Stimulated activated CD4-positive, alpha-beta T cell treated with anti-CD3 and anti-CD28 coated beads, Interleukin-2, amount 100 ng/mL, for 24 hours (primary cell): Measurements from ENCODE around the gene MZT1.
"Not testable (repeated sequence)": the region's sequence is repeated elsewhere in the genome, so short reads cannot be mapped to it uniquely, and the experiment has no call there.

ENCODE experiments used
- DNase-seq, 2 donors: peaks; one replicate each; pipeline ENCODE4 v3.0.0-alpha.2; 2020

MZT1 gene, protein sequence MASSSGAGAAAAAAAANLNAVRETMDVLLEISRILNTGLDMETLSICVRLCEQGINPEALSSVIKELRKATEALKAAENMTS

DNA sequence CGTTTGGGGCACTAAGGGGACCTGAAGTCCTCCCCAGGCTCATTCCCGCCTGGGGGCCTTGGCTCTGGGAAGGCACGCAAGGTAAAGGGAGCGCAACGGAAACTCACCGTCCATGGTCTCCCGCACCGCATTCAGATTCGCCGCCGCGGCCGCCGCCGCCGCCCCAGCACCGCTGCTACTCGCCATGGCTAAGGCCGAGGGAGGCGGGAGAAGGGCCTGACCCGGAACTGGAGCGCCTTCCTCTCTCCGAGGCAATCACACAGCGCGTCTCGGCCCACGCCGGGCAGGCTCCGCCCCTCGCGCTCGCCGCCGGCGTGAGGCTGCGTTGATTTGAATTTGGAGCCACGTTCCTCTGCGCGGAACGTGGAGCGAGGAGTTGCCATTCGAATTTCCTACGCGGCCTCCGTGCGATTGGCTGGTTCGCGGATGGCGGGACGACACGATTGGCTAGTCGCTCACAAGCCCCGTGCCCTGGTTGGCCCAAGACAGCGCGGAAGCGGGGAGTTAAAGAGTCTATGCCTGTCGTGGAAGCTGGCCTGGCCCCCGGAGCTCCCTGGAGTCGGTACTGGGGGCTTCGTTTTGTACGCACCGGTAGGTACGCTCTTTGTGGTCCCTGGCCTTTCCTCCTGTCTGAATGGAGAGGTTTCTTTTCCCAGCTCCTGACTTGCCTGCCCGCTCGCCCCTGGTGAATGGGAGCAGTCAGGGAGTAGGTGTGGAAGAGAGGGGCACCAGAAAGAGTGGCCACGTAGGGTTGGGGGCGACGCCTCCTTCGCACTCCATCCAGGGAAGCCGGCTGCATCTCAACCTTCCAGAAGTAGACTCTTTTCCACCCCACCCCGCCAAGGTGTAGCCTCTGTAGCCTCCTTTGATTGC lies at the start of gene MZT1, which contains the start of gene BORA:
Gene MZT1 (minus strand): TSS at position 213 of the 873 bp plus-strand sequence. CDS start 27 bp downstream, at position 186.
Gene BORA (plus strand): TSS at position 507 of the 873 bp plus-strand sequence. CDS start 1,018 bp downstream, outside the sequence.
- peak; percentile 94 to 95 for DNase-seq

DNA sequence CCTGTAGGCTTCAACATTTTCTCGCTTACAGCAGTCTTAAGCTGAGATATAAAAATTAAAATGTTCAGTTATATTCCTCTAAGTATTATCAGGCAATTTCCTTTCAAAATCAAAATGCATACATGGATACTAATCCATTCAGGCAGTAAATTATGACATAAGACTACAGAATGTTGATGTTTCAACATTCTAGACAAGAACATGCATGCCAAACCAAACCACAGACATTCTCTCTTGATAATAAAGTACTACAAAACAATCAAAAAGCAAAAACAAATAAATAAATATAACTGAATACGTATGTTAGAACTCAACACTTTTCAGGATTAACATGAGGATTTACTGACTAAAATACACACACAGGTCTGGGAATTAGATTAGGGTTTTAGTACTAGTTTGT lies 46.6 kb upstream of the MZT1 start:
- DNase-seq: no peak

DNA sequence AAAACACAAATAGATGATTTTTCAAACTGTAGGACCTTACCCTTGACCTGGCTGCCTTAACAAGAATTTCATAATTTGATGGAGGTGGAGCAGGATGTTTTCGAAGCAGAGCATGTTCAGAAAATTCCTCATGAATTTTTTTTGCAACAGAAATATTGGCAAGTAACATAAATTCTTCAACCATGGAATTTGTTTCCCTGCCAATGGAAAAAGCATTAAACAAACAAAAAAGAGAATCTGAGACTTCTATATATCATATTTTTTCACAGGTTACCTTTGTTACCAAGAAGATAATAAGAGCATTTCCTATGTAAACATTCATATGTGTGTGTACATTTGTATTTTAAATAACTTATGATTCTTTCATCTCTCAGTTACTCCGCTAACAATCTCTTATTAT lies 36.0 kb upstream of the MZT1 start:
- DNase-seq: no peak

DNA sequence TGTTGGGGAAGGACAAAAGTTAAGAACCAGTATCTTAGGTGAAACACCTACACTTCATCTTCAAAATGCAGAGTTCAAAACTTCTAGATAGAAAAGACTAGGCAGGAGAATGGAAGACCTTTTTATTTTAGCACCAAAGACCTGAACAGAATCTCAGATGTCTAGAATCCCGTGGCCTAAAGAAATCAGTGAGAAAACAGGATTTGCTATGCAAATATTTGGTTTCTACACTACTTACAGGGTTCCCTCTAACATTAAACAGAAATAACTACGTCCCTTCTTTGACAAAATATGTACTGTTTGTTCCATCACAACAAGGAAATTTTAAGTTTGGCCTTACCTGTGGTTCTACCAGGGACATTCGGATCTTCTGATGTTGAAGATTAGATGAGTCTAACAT lies 32.8 kb upstream of the MZT1 start:
- DNase-seq: no peak

DNA sequence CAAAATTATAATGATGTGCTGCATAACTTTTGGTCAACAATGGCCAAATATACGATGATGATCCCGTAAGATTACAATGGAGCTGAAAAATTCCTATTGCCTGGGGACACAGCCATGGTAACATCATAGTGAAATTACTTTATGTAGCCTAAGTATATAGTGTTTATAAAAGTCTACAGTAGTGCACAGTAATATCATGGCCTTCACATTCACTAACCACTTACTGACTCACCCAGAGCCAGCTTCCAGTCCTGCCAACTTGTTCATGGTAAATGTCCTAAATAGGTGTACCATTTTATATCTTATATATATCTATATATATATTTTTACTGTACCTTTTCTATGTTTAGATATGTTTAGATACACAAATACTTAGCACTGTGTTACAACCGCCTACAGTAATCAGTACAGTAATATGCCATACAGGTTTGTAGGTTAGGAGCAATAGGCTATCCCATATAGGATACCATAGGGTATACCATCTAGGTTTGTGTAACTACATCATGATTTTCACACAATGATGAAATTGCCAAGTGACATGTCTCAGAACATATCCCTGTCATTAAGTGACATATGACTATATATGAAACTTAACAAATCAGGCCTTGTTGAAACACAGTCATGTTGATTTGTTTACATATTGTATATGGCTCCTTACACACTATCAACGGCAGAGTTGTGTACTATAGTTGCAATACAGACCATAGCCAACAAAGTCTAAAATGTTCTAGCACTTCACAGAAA lies 30.5 kb upstream of the MZT1 start:
- DNase-seq: no peak

DNA sequence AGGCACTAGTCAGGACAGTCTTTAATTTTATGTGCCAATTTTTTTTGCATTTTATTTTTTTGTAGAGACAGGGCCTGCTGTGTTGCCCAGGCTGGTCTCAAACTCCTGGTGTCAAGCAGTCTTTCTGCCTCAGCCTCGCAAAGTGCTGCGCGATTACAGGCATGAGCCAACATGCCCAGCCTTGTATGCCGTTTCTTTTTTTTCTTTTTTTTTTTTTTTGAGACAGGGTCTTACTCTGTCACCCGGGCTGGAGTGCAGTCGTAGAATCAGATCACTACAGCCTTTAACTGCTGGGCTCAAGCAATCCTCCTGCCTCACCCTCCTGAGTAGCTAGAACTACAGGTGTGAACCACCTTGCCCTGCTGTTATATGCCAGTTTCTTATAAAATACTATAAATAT lies 26.7 kb upstream of the MZT1 start:
- no peak for DNase-seq

DNA sequence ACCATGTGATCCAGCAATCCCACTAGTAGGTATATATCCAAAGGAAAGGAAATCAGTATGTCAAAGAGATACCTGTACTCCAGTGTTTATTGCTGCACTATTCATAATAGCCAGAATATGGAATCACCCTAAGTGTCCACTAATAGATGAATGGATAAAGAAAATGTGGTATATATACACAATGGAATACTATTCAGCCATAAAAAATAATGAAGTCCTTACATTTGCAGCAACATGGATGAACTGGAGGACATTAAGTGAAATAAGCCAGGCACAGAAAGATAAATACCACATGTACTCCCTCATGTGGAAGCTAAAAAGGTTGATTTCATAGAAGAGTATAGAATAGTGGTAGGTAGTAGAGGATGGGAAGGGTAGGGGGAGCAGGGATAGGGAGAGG lies 23.8 kb upstream of the MZT1 start:
- DNase-seq: no peak

DNA sequence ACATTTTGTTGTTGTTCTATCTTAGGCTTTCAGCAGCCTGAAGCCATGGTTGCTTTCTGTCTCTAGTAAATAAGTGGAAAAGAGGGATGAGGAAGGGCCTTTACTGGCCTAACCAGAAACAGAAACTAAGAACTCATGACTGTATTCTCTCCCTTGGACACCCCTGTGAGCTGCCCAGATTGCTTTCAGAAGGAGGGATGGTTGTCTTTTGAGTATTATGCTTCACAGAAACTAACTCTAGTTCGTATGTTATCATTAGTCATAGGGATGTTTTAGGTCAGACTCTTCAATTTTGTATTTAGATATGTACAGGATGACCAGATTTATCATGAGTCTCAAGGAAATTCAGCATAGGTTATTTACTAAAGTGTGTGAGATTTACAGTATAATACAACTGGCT lies 17.8 kb upstream of the MZT1 start:
- no peak for DNase-seq

DNA sequence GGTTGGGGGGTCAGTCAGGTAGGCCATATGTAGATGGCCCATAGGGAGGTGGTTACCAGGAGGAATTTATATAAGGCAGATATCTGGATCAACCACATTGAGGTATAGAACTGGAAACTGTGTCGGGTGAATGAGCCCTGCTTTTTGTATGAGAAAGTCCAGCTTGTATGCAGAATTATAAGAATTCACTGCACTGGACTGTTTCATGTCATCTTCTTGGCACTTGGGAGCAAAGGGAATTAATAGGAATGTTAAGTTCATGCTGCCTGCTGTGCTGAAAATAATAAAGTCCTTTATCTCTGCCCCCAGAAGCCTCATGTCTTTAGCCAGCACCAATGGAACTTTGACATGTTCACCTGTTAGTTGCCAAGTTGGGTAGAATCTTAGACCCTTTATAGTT lies 12.6 kb upstream of the MZT1 start:
- no peak for DNase-seq

DNA sequence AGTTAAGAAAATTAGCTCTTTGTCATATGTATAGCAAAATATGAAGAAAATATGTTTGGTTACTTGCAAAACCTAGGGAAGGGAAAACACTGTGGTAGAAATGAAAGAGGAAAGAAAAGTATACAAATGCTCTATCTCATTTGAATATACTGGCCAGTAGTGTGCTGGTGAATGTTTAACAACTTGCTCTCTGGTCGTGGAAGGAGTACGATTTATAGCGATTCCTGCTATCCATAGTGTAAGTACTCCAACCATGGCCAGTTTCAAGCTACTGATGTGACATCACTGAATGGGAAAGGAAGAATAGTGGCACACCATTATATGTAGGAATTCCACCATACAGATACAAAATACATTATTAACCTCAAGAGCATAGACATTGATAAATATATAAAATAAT lies 9.6 kb upstream of the MZT1 start:
- DNase-seq: no peak

DNA sequence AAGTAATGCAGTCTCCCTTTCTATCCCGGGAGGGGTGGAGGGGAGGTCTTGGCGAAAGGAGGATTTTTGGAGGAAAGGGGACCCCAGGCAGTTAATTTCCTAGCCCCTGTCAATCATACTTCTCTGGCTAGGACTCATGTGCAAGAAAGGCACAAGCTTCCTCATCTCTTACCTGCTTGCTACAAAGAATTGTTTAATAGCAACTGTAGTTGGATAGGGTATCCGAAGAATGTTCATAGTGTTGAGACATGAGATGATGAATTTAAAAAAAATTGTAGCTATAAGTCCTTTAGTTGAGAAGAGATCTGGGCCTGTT lies 819 bp upstream of the MZT1 start:
- DNase-seq: no peak

DNA sequence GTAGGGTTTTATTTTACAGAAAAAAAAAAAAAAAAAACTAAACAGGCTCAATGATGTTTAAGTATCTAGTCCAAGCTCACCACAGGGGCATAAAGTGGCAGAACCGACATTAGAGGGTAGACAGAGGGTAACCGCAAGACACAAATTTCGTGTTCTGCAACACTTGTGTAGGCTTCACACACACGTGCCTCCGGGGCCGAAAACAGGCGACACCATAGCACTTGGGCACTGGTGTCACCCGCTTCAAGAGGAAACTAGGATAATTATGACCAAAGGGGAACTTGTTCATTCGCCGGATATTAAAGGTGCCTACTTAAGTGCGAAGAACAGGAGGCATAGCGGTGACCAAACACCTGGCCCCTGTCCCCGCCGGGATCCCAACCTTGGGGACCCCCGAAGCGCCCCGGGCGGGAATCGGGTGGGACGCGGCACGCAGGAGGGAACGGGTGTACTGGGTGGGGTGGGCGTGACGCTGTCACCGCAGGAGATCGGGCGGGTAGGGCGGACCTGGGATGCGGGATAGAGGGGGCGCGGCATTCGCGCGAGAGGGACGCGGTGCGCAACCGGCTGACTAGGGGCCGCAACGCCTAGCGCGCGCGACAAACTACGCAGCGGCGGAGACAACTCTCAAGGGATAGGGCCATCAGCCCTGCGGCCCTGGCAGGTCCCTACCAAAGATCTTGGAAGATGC lies 558 bp downstream of the MZT1 start:
- DNase-seq: peak; percentile 52 to 62

DNA sequence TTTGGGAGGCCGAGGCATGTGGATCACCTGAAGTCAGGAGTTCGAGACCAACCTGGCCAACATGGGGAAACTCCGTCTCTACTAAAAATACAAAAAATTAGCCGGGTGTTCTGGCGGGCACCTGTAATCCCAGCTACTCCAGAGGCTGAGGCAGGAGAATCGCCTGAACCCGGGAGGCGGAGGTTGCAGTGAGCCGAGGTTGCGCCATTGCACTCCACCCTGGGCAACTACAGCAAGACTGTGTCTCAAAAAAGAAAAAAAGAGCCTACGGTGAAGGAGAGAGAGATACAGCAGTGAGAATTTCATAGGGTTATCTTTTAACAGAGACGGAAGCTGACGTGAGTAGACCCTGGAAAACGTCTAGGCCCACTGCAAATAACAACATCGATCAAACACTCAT lies 1.2 kb downstream of the MZT1 start:
- not testable (repeated sequence) for DNase-seq

DNA sequence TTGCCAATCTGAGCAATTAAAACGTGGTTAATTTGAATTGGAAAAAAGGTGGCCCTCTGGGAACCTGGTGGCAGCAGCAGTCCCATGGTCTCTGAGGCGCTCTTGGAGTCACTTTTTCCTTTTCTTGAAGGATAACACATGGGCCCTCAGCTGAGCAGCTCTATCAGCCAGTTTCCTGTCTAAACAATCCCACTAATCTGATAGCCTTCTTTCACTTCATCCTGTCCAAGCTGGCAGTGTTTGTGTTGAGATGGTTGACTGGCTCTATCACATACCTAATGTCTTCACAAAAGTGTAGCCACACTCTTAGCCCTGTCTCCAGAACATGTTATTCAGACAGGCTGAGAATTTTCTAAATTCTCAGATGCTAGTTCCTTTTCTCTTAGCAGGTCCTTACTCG lies 10.7 kb downstream of the MZT1 start:
- no peak for DNase-seq

DNA sequence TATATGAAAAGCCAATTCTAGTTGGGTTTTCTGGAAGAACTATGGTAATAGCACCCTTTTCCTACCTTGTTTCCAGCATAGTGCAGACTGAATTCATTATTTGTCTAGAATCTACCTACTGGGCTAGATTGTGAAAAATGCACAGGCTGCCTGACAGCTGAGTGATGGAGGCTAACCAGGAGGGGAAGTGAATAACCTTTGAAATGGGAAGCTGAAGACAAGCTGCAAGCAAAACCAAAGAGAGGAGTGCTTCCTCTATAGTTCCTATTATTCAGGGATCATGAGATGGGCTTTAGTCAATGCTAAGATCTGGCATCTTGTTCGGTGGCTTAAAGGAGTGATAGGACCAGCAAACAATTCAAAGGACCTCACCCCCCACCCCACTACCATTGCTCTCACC lies 26.9 kb downstream of the MZT1 start:
- DNase-seq: no peak

DNA sequence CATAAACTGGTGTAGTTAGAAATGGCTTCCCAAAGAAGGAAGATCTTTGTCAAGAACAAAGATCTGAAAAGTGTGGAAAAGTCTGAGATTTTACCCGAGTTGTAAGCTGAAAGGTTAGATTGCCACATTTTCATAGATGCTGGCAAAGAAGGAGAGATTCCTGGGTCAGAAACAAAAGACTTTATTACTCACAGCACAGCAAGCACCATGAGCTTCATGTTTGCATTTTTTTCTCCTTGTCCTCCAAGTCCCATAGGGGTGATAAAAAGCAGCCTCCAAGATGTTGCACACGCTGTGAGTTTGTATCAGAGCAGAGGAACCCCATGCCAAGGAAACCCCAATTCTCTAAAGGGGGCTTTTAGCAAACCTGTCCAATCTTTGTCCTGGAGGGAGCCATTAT lies 29.3 kb downstream of the MZT1 start:
- no peak for DNase-seq

DNA sequence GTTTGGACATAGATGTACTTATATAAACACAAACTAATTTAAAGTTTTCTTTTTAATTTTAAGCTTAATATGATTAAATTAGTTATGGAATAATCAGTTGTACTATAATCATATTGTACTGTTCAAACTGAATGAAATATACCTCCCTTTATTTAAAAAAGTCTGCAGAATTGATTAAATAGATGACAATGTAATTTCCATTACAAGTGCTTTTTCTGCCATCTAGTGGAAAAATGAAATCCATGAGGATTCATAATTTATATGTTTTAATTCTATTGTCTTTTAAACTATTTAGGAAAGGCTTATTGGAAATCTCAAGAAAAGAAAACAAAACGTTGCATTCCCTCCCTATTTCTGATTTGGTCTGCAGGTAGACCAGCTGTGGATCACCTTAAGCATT lies 30.9 kb downstream of the MZT1 start:
- no peak for DNase-seq

DNA sequence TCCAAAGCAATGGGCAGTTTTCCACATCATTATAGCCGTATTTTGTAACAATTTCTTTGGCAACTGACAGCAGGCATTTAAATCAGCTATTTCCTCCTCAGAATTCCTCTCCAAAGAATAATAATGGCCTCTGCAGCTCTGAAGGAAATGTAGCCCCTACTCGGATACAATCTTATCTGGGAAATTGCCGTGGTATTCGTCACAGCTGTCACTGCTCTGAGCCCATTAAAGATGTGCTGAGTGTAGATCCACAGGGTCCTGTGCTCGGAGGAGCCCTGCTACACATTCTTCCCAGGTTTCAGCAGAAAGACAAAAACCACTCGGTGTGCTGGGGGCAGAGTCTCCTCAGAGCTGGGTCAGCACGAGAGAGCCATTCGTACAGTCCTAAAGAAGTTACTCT lies 33.1 kb downstream of the MZT1 start:
- DNase-seq: no peak

DNA sequence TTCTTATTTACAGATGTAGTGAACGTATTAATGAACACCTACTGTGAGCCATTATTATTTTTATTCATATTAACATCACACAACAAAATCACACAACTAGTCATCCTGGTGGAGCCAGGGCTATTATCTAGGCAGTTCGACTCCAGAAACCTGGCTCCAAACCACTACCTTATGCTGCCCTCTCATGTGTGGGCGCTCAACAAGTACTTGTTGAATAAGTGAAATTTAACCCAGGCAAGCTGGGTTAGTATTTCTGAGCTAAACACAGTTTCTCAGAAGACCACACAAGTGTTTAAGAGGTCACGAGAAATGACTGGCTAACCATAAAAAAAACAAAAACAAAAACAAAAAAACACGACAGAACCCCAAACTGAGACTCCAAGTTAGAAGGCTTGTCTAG lies 33.6 kb downstream of the MZT1 start:
- DNase-seq: no peak

DNA sequence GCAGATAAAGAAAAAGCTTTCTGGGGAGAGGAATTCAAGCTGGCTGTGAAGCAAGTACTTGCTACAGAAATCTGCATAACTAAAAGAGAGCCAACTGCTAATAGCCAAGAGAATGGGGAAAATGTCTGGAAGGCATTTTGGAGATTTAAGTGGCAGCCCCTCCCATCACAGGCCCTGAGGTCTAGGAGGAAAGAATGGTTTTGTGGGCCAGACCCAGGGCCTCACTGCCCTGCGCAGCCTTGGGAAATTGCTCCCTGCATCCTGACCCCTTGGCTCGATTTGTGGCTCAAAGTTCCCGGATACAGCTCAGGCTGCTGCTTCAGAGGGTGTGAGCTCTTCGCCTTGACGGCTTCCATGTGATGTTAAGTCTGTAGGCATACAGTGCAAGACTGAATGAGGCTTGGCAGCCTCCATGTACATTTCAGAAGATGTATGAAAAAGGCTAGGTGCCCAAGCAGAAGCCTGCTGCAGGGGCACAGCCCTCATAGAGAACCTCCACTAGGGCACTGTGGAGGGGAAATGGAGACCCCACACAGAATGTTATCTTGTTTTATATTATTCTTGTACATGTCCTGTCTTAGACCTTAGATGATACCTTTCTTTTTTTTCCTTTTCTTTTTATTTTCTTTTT lies 34.4 kb downstream of the MZT1 start:
- DNase-seq: no peak

DNA sequence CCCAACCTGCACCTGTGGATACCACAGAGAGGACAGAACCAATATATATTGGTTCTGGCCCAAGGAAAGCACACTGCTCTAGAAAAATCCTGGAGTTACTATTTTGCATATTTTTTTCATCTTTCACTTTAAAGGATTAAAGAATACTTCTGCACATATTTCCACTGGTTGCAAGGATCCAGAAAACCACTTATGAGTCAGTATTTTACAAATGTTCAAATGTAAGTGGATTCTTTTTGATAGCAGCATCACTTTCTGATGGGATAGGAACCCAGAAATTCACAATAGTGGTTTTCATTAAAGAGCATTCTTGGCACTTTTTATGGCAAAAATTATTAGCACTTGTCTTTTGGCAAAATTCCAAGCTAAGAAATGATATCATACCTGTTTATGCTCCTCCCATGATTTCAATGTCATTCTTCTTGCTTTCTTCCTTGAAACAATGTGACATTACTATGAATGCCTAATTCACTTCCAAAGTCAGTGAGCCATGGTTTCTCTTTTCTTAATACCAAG lies 38.2 kb downstream of the MZT1 start:
- no peak for DNase-seq

DNA sequence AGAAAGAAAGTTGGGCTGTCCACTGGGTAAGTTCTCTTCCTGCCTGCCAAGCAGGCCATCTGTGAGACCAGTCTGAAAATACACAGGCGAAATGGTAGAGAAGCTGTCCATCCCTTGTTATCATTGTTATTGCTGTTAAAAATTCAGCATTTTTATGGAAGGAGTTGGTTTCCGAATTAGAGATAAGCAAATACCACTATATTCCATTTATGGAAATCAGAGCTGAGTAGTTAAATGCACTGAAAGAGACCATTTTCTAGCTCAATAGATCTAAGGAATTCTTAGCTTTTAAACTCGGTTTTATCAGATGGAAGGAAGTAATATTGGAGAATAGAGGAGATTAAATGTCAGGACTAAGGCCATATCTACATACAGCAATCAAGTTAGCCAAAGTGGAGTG lies 40.7 kb downstream of the MZT1 start:
- DNase-seq: no peak

DNA sequence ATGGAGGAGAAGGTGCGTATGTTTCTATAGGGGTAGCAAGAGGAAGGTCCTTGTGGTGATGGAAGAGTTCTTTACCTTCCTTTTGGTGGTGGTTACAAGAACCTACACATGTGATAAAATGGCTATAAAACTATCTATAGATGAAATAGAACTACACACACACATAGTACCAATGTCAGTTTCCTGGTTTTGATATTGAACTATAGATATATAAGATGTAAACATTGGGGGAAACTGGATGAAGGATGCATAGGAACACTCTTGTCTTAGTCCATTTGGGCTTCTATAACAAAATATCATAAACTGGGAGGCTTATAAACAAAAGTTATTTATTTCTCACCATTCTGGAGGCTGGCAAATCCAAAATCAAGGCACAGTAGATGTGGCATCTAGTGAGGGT lies 47.1 kb downstream of the MZT1 start:
- DNase-seq: no peak
